HG03095 (cell line): ENCODE measurements around the gene ATRX.
A peak's percentile ranks its signal among the peaks of the same experiment; 100 is the strongest.
"Not testable (repeated sequence)": the region's sequence is repeated elsewhere in the genome, so short reads cannot be mapped to it uniquely, and the experiment has no call there.

Experiments
- ATAC-seq: cut with Tn5 transposase; IDR thresholded peaks from one replicate; pipeline ENCODE4 v1.9.1; 2021; ENCODE audit warnings: moderate library complexity; ENCODE audit not compliant: unreplicated experiment

Gene ATRX, protein sequence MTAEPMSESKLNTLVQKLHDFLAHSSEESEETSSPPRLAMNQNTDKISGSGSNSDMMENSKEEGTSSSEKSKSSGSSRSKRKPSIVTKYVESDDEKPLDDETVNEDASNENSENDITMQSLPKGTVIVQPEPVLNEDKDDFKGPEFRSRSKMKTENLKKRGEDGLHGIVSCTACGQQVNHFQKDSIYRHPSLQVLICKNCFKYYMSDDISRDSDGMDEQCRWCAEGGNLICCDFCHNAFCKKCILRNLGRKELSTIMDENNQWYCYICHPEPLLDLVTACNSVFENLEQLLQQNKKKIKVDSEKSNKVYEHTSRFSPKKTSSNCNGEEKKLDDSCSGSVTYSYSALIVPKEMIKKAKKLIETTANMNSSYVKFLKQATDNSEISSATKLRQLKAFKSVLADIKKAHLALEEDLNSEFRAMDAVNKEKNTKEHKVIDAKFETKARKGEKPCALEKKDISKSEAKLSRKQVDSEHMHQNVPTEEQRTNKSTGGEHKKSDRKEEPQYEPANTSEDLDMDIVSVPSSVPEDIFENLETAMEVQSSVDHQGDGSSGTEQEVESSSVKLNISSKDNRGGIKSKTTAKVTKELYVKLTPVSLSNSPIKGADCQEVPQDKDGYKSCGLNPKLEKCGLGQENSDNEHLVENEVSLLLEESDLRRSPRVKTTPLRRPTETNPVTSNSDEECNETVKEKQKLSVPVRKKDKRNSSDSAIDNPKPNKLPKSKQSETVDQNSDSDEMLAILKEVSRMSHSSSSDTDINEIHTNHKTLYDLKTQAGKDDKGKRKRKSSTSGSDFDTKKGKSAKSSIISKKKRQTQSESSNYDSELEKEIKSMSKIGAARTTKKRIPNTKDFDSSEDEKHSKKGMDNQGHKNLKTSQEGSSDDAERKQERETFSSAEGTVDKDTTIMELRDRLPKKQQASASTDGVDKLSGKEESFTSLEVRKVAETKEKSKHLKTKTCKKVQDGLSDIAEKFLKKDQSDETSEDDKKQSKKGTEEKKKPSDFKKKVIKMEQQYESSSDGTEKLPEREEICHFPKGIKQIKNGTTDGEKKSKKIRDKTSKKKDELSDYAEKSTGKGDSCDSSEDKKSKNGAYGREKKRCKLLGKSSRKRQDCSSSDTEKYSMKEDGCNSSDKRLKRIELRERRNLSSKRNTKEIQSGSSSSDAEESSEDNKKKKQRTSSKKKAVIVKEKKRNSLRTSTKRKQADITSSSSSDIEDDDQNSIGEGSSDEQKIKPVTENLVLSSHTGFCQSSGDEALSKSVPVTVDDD (N-terminal part only)

GRCh38 chrX:77785486-77786364, at the start of gene ATRX:
Gene ATRX, minus strand, starts transcription at chrX:77786216. Its CDS starts 215 bp downstream, at chrX:77786001.
- ATAC-seq = peak; percentile 89

- ATAC-seq = not testable (repeated sequence)
These were observed 45.5 kb upstream of the ATRX start for GRCh38 chrX:77831544-77831943.

DNA sequence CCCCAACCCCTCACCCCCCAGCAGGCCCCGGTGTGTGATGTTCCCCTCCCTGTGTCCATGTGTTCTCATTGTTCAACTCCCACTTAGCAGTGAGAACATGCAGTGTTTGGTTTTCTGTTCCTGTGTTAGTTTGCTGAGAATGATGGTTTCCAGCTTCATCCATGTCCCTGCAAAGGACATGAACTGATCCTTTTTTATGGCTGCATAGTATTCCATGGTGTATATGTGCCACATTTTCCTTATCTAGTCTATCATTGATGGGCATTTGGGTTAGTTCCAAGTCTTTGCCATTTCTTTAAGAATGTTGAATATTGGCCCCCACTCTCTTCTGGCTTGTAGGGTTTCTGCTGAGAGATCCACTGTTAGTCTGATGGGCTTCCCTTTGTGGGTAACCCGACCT, 36.0 kb upstream of the ATRX start:
- ATAC-seq = not testable (repeated sequence)

DNA sequence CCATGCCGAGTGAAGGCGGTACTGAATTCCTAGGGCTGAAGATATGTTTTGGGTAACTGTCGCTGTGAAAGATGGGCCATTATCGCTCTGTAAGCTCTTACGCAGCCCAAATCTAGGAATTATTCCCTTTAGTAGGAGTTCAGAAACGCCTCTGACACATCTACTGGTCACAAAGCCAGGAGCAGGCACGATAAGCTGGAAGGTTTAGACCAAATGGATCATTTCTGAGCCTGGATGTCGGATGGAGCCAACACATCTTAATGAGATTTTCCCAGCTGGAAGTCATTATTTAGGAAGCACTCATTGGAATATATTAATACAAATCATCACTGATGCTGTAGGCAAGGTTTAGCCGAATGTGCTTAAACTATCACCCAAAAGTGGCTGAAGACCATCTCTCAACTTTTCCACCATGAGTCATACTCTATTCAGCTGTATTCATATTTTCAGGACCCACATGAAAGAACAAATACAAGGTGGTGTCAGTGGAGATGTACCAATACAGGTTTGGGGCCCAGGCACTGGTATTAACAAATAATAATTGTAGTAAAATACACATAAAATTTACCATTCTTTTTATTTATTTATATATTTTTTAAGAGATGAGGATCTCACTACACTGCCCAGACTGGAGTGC, 34.2 kb upstream of the ATRX start:
- ATAC-seq = no peak

GRCh38 chrX:77814210-77814609, 28.2 kb upstream of the ATRX start:
- ATAC-seq = no peak

DNA sequence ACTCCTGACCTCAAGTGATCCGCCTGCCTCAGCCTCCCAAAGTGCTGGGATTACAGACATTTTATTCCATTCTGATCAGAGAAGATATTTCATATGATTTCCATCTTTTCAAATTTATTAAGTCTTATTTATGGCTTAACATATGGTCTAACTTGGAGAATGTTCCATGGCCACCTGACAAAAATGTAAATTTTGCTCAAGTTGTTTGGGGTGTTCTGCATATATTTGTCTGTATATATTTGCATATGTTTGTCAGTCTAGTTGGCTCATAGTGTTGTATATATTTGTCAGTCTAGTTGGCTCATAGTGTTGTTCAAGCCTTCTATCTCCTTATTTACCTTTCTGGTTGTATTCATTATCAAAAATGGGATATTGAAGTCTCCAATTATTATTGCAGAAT, 16.2 kb upstream of the ATRX start:
- ATAC-seq = no peak

- no peak for ATAC-seq
These were observed 9.1 kb upstream of the ATRX start for GRCh38 chrX:77795124-77795523.

DNA sequence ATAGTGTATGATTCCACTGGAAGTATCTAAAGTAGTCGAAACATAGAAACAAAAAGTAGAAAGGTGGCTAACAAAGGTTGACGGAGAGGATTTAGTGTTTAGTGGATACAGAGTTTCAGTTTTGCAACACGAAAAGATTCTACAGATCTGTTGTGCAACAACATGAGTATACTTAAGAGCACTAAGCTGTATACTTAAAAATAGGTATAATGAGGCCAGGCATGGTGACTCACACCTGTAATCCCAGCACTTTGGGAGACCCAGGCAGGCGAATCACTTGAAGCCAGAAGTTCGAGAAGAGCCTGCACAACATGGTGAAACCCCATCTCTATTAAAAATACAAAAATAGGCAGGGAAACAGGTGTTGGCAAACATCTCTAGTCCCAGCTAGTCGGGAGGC, 7.9 kb upstream of the ATRX start:
- ATAC-seq = no peak

GRCh38 chrX:77788050-77788449, 2.0 kb upstream of the ATRX start:
- no peak for ATAC-seq

- no peak for ATAC-seq
These were observed 307 bp upstream of the ATRX start for GRCh38 chrX:77786365-77786680.

DNA sequence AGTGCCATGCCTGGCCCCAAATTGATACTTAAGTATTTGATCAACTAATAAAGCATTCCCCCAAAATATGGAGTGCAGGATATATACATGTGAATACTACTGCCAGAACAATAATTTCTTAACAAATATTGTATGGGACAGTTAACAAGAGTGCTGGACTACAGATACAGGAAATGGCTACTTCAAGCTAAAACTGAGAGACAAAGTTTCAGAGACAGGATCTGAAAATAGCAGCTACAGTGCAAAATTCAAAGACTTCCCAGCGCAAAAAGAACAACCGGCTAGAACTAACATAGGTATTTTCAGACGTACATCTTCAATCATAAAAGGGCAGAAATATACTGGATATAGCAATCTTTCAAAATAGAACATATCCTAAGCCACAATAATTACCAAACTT, 6.3 kb downstream of the ATRX start:
- ATAC-seq = peak; percentile 51

GRCh38 chrX:77776659-77777058, 9.4 kb downstream of the ATRX start:
- no peak for ATAC-seq

- ATAC-seq = no peak
These were observed 14.4 kb downstream of the ATRX start for GRCh38 chrX:77771601-77772000.

GRCh38 chrX:77768787-77769186, 17.2 kb downstream of the ATRX start:
- no peak for ATAC-seq

- ATAC-seq = not testable (repeated sequence)
These were observed 19.8 kb downstream of the ATRX start for GRCh38 chrX:77766212-77766611.

DNA sequence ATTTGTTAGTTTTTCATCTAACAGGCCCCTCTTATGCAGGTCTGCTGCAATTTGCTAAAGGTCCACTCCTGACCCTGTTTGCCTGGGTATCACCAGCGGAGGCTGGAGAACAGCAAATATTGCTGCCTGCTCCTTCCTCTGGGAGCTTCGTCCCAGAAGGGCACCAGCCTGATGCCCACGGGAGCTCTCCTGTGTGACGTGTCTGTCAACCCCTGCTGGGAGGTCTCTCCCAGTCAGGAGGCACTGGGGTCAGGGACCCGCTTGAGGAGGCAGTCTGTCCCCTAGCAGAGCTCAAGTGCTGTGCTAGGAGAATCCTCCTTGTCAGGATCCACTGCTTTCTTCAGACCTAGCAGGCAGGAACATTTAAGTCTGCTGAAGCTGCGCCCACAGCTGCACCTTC, 30.5 kb downstream of the ATRX start:
- no peak for ATAC-seq

DNA sequence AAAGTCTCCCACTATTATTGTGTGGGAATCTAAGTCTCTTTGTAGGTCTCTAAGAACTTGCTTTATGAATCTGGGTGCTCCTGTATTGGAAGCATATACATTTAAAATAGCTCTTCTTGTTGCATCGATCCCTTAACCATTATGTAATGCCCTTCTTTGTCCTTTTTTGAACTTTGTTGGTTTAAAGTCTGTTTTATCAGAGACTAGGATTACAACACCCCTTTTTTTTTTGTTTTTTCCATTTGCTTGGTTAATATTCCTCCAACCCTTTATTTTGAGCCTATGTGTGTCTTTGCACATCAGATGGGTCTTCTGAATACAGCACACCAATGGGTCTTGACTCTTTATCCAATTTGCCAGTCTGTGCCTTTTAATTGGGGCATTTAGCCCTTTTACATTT, 32.1 kb downstream of the ATRX start:
- ATAC-seq = not testable (repeated sequence)

DNA sequence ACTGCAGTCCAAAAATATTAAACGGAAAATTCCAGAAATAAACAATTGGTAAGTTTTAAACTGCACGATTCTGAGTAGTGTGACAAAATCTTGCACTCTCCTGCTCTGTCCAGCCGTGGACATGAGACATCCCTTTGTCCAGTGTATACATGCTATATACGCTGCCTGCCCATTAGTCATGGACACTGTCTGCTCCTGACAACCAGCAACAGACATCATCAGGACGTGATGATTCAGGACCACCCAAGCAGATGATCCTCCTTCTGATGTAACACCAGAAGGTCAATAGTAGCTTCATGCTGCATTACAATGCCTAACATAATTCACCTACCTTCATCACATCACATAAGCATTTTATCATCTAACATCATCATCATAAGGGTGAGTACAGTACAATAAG, 36.3 kb downstream of the ATRX start:
- ATAC-seq = no peak

DNA sequence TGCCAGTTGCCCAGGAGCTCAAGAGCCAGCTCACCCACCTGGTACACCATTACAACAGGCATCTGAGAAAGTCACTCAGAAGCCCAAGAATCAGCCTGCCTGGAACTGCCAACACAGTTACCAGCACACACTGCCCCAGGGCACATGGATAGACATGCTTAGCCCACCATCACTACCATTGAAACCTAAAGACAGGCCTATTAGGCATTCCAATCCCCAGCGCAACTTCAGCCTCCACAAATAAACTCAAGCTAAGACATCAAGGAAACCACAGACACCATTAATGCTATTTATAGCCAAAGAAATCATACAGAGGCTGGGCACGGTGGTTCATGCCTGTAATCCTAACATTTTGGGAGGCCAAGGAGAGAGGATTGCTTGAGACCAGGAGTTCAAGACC, 42.3 kb downstream of the ATRX start:
- no peak for ATAC-seq
